Fibroblast of the aortic adventitia (primary cell): ENCODE data around the gene KXD1. TPM values are rescaled to one million over a fixed set of nuclear protein-coding genes. Genes with fewer than 3 reads are reported as not detected.
A peak's percentile ranks its signal among the peaks of the same experiment; 100 is the strongest.
"Not testable (repeated sequence)": the region's sequence is repeated elsewhere in the genome, so short reads cannot be mapped to it uniquely, and the experiment has no call there.

ENCODE experiments used
- DNase-seq: peaks from one replicate; pipeline ENCODE4 v3.0.0-alpha.2; 2010; ENCODE audit warnings: low read depth
- H3K4me3 ChIP-seq: 2 replicates; pipeline ENCODE4 v1.5.1; 2011; ENCODE audit warnings: low read depth, mild to moderate bottlenecking, control low read depth, low read length, moderate library complexity
- total RNA-seq: library from RNA; depleted of rRNA; stranded (reverse); fragments of >200 nt; gene quantifications from 2 replicates; pipeline ENCODE4 v1.2.3, GENCODE V29; 2012; ENCODE audit warnings: low replicate concordance
- TF ChIP-seq, protein P1 (sequence below): IDR thresholded peaks from 2 replicates; pipeline ENCODE4 v1.5.1; 2011; ENCODE audit warnings: mild to moderate bottlenecking, low read length, control low read depth, inconsistent platforms; ENCODE audit not compliant: insufficient read depth

Gene KXD1
- total RNA-seq, 1 donor: 109 TPM

DNA sequence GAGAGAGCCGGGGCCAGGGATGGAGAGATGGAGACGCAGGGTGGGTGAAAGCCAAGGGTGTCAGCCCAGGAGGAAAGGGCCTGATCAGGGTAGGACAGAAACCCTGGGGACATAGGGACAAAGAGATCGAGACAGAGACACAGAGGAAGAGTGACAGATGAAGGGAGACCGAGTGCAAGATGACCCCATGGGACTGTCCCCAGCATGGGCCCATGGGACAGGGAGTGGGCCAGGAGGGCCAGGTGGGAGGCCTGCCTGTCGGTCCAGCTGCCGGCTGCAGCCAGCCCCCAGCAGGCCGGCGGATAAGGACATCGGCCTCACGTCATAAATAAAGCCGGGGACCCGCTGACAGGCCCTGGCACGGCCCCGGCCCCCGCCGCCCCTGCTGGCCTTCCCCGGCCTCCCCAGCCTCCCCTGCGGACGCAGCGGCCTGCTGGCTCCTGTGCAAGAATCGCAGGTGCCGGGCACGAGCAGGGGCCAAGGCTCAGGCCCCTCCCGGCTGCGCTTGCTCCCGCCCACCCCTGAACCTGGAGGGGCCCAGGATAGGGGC lies 37.2 kb downstream of the KXD1 start:
- DNase-seq: no peak
- peak overlapping the region; percentile 53 for H3K4me3 ChIP-seq
- TF ChIP-seq, protein P1, sequence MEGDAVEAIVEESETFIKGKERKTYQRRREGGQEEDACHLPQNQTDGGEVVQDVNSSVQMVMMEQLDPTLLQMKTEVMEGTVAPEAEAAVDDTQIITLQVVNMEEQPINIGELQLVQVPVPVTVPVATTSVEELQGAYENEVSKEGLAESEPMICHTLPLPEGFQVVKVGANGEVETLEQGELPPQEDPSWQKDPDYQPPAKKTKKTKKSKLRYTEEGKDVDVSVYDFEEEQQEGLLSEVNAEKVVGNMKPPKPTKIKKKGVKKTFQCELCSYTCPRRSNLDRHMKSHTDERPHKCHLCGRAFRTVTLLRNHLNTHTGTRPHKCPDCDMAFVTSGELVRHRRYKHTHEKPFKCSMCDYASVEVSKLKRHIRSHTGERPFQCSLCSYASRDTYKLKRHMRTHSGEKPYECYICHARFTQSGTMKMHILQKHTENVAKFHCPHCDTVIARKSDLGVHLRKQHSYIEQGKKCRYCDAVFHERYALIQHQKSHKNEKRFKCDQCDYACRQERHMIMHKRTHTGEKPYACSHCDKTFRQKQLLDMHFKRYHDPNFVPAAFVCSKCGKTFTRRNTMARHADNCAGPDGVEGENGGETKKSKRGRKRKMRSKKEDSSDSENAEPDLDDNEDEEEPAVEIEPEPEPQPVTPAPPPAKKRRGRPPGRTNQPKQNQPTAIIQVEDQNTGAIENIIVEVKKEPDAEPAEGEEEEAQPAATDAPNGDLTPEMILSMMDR: no peak

DNA sequence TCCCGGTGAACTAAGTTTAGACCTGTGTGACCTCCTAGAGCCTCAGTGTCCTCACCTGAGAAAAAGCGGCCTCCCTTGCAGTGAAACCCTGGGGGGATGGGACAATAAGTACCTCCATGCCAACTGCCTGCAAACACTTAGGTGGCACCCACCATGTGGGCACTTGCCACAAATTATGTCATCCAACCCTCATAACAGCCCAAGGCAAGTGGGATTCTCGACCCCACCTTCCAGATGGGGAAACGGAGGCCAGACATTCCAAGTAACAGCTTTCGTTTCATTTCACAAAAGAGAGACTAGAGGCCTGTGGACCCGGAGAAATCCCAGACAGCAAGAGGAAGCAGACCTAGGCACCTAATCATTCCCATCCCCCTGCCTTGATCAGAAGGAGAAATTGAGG lies 37.8 kb downstream of the KXD1 start:
- no peak for DNase-seq
- no peak overlapping the region for H3K4me3 ChIP-seq
- TF ChIP-seq, protein P1: no peak

DNA sequence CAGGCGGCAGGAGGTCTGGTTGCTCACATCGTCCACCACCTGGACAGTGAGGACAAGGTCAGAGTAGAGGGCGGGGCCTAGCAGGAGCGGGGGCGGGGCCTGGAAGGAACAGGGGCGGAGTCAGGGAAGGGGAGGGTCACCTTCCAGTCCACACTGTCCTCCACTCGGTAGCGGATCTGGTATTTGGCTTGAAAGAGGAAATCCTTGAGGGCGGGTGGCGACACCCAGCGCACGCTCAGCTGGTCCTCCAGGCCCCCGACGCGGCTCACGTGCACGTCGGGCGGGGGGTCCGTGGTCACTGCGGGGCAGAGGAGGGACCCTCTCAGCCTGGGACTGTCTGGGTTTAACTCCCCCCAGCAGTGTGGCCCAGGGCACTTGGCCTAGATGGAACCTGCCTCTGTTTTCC lies 39.1 kb downstream of the KXD1 start:
- H3K4me3 ChIP-seq: no peak overlapping the region
- TF ChIP-seq, protein P1: no peak
- no peak for DNase-seq

DNA sequence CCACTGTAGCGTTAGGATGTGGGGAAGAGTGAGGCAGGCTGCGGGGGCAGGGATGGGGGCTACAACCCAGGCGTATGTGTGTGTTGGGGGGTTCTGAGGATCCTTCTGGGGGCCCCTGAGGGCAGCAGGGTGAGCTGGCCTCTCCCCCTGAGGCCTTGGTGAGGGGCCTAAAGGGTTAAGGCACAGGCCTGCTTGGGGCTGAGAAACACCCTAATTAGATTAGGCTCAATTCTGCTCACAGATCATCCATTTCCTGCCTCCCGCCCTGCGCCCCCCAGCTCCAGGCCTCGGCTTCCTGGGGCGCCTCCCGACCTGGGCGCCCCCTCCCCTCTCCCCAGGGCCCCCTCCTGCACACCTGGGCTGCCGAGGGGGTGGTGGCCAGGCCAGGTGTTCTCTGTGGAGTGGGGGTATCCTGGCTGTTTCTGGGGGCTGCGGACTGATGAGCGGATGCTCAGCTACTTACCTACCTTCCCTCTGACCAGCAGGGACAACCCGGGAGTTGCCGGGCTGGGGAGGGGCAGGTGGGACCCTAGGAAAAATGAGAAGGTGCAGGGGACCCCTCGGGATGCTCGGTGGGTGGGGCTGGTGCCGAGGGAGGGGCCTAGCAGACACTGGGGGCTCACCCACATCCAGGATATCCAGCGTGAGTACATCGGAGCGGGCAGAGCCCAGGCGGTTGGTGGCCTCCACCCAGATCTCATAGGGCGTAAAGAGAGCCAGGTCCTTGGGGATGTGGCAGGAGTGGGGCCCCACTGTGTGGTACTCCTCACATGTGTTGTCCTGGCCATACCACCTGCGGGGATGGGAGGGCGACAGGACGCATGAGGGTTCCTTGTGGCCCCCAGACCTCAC lies 40.4 kb downstream of the KXD1 start:
- no peak for DNase-seq
- TF ChIP-seq, protein P1: no peak
- H3K4me3 ChIP-seq: no peak overlapping the region

DNA sequence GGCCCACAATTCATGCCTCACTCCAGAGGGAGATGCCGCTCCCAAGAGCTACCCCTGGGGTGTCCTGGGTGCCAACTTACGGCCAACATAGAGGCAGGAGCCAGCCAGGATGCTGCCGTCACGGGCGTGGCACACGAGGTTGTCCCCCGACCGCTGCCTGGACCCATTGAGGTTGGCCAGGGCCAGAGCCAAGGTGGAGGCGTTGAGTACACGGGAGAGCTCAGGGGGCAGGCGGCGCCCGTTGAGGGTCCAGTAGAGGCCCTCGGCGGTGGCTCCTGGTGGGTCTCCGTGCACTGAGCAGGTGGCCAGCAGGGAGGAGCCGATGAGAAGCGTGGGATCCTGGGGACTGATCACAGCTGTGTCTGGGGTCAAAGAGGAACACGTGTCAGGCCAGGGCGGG lies 41.8 kb downstream of the KXD1 start:
- no peak for DNase-seq
- no peak overlapping the region for H3K4me3 ChIP-seq
- TF ChIP-seq, protein P1: no peak

DNA sequence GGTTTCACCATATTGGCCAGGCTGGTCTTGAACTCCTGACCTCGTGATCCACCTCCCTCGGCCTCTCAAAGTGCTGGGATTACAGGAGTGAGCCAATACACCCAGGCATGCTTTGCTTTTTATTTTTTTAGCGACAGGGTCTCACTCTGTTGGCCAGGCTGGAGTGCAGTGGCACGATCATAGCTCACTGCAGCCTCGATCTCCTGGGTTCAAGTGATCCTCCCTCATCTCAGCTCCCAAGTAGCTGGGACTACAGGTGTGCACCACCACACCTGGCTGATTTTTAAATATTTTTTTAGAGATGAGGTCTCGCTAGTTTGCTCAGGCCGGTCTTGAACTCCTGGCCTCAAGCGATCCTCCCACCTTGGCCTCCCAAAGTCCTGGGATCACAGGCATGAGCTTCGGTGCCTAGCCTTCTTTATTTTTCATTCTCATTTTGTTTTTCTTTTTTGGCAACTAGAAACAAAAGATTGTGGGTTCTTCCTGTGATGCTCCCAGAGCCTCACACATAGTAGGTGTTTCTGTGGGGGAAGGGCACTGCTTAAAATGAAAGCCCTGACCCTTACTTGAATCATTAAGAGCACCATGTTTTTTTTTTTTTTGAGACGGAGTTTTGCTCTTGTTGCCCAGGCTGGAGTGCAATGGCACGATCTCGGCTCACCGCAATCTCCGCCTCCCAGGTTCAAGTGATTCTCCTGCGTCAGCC lies 43.2 kb downstream of the KXD1 start:
- DNase-seq, H3K4me3 ChIP-seq: not testable (repeated sequence)

DNA sequence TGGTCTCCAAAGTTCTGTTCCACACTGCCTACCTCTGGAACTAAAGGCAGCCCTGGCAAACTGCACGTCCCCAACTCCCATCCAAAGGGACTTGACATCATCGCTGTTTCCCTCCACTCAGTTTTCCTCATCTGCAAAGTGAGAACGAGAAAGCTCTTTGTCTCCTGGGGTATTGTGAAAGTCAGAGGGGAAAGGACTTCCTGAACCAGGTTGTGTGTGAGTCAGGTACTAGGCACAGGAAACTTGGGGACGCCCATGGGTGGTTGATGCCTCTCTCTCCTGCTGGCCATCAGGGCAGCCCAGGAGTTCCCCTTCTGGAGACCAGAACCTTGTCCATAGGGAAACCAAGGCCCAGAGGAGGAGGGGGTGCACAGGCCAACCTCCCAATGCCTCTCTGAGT lies 44.2 kb downstream of the KXD1 start:
- TF ChIP-seq, protein P1: no peak
- no peak overlapping the region for H3K4me3 ChIP-seq
- DNase-seq: no peak
